GM12892 (cell line): ENCODE results near the gene LRFN2.

Experiments
- POLR2A ChIP-seq: IDR thresholded peaks from 2 replicates; pipeline ENCODE4 v1.6.1; 2011; ENCODE audit warnings: low read depth, low read length, control low read depth
- POLR2AphosphoS5 ChIP-seq: IDR thresholded peaks from 2 replicates; pipeline ENCODE4 v1.6.1; 2011; ENCODE audit warnings: low read depth, low read length, control low read depth

GRCh38 chr6:40583709-40584108, 3.5 kb downstream of the LRFN2 start:
- TF ChIP-seq POLR2A (no peak), POLR2AphosphoS5 (no peak)
